ENCODE results near the gene BICC1. TPM values are rescaled to one million over a fixed set of nuclear protein-coding genes. Genes with fewer than 3 reads are reported as not detected.

BICC1 gene
- total RNA-seq, 4 donors from 2014 or later: 0.60 to 5.1 (median 2.2) TPM

GRCh38 chr10:58696736-58697135, 184.1 kb downstream of the BICC1 start:
- TF ChIP-seq EP300 (IDR thresholded peaks at IDR 0.05; ENCODE audit: low read depth): no peak
- no peak for TF ChIP-seq CTCF (IDR thresholded peaks at IDR 0.05)
- TF ChIP-seq POLR2A (IDR thresholded peaks at IDR 0.05): no peak
- TF ChIP-seq POLR2AphosphoS5 (IDR thresholded peaks at IDR 0.05): no peak
- H3K27ac ChIP-seq: no peak overlapping the region
- H3K36me3 ChIP-seq: no peaks in the 10 kb centered on the region
- WGBS, 2 donors (ENCODE audit: low coverage in 1 of 2): 38 to 64% methylated on average over 4 of the region's 4 CpGs
- in situ Hi-C loops (cut with MboI; ENCODE audit: low pct_ligation_motif_present in 1 of 4, low pct_unique_long_range_greater_than_20kb in 1 of 4, low sequenced_read_pairs in 3 of 4) (no loop called here), intact Hi-C loops (cut with DNase I; ENCODE audit: low total_unique reads) (no loop called here)
- H3K4me3 ChIP-seq: no peak overlapping the region
- H3K4me1 ChIP-seq: no peaks in the 10 kb centered on the region
- H3K27me3 ChIP-seq: no peaks in the 10 kb centered on the region
- no peaks in the 10 kb centered on the region for H3K9me3 ChIP-seq
- no peak for DNase-seq

GRCh38 chr10:58697691-58698090, 185.0 kb downstream of the BICC1 start:
- no peak for TF ChIP-seq POLR2AphosphoS5 (IDR thresholded peaks at IDR 0.05)
- no peak for TF ChIP-seq EP300 (IDR thresholded peaks at IDR 0.05; ENCODE audit: low read depth)
- no peak for TF ChIP-seq POLR2A (IDR thresholded peaks at IDR 0.05)
- no peak for TF ChIP-seq CTCF (IDR thresholded peaks at IDR 0.05)
- Histone ChIP-seq H3K9me3 (no peaks in the 10 kb centered on the region), H3K4me3 (no peak overlapping the region), H3K36me3 (no peaks in the 10 kb centered on the region), H3K27ac (no peak overlapping the region), H3K4me1 (no peaks in the 10 kb centered on the region), H3K27me3 (no peaks in the 10 kb centered on the region)
- in situ Hi-C loops (cut with MboI; ENCODE audit: low pct_ligation_motif_present in 1 of 4, low pct_unique_long_range_greater_than_20kb in 1 of 4, low sequenced_read_pairs in 3 of 4): no loop called here
- WGBS, 2 donors (ENCODE audit: low coverage in 1 of 2): 92 to 100% methylated on average over 2 to 3 of the region's 3 CpGs
- no peak for DNase-seq
- intact Hi-C loops (cut with DNase I; ENCODE audit: low total_unique reads): no loop called here

GRCh38 chr10:58698777-58699356, 186.2 kb downstream of the BICC1 start:
- Histone ChIP-seq H3K4me1 (no peaks in the 10 kb centered on the region), H3K36me3 (no peaks in the 10 kb centered on the region), H3K9me3 (no peaks in the 10 kb centered on the region), H3K4me3 (no peak overlapping the region), H3K27ac (no peak overlapping the region), H3K27me3 (no peaks in the 10 kb centered on the region)
- no peak for DNase-seq
- intact Hi-C loops (cut with DNase I; ENCODE audit: low total_unique reads): no loop called here
- in situ Hi-C loops (cut with MboI; ENCODE audit: low pct_ligation_motif_present in 1 of 4, low pct_unique_long_range_greater_than_20kb in 1 of 4, low sequenced_read_pairs in 3 of 4): no loop called here
- WGBS, 2 donors (ENCODE audit: low coverage in 1 of 2): 65 to 97% methylated on average over 3 to 5 of the region's 5 CpGs
- TF ChIP-seq POLR2A (IDR thresholded peaks at IDR 0.05) (no peak), POLR2AphosphoS5 (IDR thresholded peaks at IDR 0.05) (no peak), CTCF (IDR thresholded peaks at IDR 0.05) (no peak), EP300 (IDR thresholded peaks at IDR 0.05; ENCODE audit: low read depth) (no peak)

GRCh38 chr10:58700591-58700990, 187.9 kb downstream of the BICC1 start:
- Histone ChIP-seq H3K36me3 (no peaks in the 10 kb centered on the region), H3K4me3 (no peak overlapping the region), H3K27me3 (no peaks in the 10 kb centered on the region), H3K4me1 (no peaks in the 10 kb centered on the region), H3K27ac (no peak overlapping the region), H3K9me3 (no peaks in the 10 kb centered on the region)
- in situ Hi-C loops (cut with MboI; ENCODE audit: low pct_ligation_motif_present in 1 of 4, low pct_unique_long_range_greater_than_20kb in 1 of 4, low sequenced_read_pairs in 3 of 4): no loop called here
- 76 to 83% methylated on average over 1 of the region's 1 CpG for WGBS, 2 donors (ENCODE audit: low coverage in 1 of 2)
- no peak for TF ChIP-seq POLR2AphosphoS5 (IDR thresholded peaks at IDR 0.05)
- no peak for TF ChIP-seq EP300 (IDR thresholded peaks at IDR 0.05; ENCODE audit: low read depth)
- TF ChIP-seq CTCF (IDR thresholded peaks at IDR 0.05): no peak
- no peak for TF ChIP-seq POLR2A (IDR thresholded peaks at IDR 0.05)
- intact Hi-C loops (cut with DNase I; ENCODE audit: low total_unique reads): no loop called here
- no peak for DNase-seq
